ENCODE measurements around the gene POLN.

The POLN gene

DNA sequence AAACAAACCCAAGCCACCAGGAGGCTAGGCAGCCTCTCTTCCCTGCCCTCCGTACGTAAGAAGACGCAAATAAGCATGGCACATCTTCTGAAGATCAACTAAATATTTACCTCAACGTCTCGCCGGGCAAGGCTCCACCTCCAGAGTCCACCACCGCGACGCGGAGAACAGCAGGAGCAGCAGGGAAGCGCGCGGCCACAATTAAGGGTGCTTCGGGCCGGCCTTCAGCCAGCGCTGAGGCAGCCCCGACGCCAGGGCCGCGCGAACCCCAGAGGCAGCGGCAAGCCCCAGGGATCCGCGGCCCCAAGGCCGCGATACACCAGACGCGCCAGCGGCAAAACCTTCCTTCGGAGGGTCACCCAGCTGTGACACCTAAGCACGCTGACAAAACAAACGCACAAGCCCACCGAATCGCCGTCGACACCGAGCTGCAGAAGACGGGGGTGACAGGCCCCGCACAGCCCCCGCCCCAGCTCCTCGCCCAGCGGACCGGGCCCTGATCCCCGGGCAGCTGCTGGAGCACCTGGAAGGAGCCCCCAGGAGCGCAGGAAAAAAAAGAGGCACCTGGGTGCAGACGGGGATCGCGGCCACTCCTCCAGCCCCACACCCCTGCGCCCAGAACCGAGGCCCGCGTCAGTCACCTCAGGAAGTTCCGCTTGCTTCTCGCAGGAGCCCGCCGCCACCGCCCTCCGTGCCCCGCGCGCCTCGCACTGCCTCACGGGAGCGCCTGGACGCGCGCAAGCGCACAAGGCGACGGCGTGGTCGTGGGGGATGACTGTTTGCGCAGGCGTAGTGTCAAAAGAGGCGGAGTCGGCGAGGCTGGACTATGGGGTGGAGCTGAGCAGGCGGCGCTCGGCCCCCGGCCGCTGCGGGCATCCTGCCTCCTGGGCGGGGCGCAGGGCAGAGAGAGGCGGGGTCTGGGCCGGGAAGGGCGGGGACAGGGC lies at the start of gene POLN, which contains the start of gene HAUS3:
Gene POLN, minus strand, starts transcription at position 712 of the 944 bp plus-strand sequence. CDS start 12,890 bp downstream, outside the sequence.
Gene HAUS3, minus strand, starts transcription at position 712 of the 944 bp plus-strand sequence. CDS start 1,175 bp downstream, outside the sequence.
- DNase-seq: peak; percentile 99

DNA sequence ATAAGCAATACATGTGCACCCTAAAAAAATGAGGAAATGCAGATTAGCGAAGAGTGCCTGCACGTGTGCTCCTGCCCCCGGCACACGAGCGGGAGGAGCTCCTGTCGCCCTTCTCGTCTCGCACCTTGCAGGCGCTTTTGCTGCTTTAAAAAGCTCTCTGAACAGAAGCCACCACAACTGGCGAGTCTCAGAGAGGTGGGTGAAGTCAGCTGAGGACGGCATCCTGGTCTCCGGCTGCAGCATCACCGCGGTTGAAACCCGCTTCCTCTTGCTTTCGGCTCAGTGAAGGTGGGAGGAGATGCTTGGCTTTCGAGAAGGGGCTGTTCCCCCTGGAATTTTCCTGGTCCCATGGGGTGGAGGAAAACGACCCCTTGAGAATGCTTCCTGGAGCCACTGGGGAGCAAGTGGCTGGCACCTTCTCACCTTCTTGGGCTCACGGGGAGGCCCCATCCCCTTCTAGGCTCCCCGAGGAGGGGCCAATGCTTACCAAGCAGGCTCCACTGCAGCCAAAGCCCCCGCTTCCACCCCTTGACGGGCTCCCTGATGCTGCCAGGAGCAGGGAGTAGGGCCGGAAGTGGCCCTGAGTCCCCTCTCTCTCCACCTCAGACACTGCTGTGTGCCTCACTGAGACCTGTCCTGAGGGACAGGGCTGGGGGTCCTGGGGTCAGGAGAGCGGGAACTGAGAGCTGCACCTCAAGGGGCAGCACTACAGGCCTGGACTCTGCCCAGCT lies 49.2 kb upstream of the POLN start:
- no peak for DNase-seq

DNA sequence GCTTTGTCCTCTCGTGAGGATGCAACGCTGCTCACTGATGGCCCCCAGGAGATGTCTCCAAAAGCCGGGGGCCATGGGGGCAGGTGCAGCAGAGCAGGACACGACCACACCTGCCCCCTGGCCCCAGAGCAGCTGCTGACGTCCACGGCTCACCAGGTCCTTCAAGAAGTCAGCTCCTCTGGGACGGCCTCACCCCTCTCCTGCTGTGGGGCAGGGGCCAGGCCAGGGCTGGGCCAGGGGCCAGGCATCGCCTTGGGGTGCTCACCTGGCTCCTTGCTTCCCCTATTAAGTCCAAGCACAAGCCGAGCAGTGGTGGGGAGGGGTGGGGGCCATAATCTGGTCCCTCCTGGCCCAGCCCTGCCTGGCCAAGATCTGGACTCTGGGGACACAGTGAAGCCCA lies 48.6 kb upstream of the POLN start:
- DNase-seq: no peak

DNA sequence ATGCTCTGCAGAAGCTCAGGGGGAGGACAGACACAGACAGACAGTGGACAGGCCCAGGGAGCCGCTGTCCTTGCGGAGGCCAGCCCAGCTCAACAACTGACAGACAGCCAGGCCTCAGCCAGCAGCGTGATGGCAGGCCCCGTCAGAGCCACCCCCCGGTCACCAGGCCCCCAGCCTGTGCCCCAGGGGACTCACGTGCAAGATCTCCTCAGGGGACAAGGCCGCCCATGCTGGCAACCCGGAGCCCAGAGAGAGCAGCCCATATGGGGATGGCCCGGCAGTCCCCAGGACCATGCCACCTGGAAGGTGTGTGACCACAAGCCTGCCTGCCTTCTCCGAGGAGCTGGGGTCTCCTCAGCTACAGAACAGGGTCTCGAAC lies 48.0 kb upstream of the POLN start:
- DNase-seq: no peak

DNA sequence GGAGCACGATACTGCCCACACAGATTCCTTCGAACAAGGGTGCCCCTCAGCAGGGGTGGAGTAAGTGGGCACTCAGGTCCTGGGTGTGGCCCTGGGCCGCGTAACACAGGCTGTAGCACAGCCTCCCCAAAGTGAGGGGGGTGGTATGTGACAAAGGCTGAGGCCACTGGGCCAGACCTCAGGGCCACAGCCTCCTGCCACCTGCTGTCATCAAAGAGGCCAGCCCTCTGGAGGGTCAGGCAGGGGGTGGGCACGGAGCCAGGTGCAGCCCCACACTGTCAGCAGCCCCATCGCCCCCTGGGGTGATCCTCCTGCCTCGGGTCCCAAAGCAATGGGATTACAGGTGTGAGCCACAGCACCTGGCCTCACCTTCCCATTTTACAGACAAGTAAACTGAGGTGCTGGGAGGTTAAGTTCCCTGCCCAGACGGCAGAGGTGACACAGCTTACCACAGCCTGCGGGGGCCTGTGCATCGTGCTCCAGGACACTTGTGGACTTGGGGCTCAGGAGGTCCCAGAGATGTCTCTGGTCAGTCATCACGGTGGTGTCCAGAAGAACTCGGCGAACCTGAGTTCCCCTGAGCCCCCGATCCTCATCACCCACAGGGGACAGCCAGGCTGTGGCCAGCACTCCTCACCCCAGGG lies 47.5 kb upstream of the POLN start:
- DNase-seq: no peak

DNA sequence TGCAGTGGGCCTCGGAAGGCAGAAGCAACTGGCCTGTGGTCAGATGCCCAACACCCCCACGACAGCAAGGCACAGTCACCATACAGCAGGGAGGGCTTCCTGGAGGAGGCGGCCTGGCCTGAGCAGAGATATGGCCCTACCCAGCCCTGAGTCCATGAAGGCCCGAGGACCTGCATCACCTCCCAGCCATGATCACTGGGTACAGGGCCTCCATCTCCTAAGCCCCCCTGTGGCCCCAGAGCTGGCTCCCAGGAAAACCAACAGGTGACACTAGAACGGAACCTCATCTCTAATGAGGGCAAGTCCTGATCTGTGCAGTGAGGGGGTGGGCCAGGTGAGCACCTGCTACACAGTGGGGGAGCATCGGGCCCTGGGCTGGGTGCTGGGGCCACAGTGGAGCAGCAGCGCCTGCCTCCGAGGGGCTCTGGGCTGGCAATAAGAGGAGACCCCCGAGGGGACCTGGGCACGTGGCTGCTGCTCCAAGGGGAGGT lies 46.2 kb upstream of the POLN start:
- DNase-seq: no peak

DNA sequence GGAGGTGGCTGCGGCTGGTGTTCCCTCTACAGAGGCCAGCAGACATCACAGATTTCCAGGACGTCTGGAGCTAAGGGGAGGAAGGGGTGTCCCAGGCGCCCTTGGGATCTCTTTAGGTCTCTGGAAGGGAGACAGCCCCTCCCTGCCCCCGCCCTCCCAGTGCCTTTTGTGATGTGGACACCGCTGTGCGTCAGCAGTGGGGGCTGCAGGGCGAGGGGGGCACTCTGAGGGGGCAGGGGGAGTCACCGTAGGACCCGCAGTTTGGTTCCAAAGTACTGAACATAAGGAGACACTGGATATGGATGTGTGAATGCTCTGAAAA lies 45.6 kb upstream of the POLN start:
- no peak for DNase-seq

DNA sequence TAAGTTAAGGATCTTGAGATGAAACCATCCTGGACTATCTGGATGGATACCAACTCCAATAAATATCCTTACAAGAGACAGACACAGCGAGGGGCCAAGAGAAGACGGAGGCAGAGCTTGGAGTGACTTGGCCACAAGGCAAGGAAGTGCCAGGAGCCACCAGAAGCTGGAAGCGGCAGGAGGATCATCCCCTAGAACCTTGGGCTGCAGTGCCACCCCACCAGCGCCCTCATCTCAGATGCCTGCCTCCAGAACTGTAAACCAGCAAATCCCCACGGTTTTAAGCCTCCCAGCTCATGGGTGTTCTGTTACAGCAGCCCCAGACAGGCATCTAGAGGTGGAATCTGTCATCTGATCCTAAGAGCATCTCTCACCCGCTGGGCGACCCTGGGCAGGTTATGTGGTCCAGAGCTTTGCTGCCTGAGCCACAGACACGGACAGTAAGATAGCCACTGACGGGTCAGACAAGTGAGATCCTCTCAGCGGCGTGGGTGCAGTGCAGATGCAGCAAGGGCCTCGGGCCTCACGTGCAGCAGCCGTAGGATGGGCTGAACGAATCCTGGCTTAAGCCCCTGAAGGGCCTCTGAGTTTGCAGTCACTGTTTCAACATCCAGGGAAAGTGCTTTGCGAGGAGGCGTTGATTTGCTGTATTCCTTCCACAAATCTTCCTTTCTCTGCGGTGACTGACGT lies 45.1 kb upstream of the POLN start:
- no peak for DNase-seq

DNA sequence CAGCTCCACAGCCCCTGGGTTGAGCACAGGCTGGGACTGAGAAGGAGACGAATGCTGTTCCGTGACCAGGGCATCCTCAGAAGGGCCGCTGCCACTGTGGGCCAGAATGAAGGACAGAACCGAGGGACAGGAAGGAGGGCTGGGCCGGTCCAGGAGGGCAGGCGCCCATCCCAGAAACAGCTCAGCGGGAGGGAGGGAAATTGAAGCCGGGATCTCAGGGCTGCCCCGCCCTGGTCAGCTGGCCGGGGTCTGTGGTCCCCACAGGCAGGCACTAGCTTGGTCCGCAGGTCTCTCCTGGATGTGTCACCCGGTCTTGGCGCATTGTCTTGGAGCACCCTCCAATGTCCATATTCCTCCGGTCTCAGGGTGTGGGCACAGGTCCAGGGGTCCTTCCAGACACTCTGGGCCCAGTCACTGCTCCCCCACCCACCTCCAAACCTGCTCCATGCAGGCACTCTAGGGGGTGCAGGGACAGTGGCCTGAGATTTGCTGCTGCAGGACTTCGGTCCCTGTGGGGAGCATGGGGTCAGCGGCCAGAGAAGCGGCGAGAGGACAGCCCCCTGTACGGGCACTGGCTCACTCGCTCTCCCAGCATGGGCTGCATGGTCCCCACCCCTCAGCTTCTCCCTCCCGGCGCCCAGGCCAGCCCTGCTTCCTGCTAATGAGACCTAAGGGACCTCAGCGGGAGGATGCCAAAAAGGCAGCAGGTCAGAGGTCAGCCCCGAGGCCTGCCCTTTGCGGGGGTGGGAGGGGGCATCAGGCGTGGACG lies 43.9 kb upstream of the POLN start:
- no peak for DNase-seq

DNA sequence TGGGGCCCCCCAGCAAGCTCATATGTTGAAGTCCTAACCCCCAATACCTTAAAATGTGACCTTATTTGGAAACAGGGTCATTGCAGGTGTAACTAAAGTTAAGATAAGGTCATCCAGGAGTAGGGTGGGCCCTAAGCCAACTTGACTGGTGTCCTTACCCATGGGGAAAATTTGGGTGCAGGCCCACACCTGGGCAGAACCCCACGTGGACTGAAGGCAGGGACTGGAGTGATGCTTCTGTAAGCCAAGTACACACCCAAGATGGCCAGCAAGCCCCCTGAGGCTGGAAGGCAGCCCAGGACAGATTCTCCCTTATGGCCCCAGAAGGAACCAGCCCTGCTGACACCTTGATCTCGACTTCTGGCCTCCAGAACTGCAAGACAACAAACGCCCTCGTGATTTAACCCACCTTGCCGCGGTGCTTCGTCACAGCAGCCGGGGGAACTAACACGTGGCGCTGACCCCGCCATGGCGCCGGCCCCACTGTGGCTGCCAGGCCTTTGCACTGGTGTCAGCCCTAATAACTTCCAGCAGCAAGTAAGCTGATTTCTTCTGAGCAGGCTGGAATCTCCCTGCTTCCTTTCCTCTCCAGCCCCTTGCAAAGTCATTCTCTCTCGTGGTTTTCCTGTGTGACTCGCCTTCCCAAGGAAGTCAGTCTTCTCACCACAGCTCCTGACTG lies 43.2 kb upstream of the POLN start:
- DNase-seq: no peak

DNA sequence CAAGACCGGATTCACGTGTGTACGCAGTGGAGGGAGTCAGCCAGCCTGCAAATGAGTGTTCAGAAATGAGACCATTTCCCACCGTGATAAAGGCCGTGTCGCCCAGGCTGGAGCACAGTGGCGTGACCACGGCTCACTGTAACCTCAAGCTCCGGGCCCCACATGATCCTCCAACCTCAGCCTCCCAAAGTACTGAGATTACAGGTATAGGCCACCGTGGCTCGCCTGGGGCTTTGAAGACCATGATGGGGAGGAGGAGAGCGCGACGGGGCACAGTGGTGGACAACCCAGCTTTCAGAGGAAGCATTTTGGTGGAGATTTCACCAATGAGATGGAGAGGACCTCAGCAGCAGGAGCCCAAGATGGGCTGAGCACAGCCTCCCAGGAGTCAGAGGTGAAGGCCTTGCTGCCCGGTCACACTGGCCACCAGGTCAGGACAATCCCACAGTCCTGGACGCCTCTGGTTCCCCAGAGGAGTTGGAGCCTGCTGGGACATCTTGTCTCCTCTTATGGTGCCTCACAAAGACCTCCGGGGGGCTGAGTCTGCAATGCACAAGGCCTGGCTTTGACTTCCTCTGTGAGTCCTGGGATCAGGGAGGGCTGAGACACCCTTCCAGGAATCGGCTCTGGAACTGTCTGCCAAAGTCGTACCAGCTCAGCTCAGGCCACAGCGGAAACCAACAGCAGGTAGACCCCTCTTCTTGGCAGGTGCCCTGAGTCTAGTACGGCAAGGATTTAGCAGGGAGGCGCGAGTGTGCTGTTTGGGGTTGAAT lies 42.4 kb upstream of the POLN start:
- no peak for DNase-seq

DNA sequence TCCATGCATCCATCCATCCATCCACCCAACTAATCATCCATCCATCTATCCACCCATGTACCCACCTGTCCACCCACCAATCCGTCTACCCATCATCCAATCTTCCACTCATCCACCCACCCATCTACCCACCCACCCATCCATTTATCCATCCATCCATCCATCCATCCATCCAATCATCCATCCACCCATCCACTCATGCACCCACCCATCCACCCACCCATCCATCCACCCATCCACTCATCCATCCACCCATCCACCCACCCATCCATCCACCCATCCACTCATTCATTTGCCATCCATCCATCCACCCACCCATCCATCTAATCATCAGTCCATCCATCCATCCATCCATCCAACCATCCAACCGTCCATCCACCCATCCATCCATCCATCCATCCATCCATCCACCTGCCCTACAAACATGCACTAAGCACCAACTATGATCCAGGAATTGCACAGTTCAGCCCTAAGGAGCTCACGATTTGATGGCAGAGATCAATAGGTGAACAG lies 41.3 kb upstream of the POLN start:
- no peak for DNase-seq

DNA sequence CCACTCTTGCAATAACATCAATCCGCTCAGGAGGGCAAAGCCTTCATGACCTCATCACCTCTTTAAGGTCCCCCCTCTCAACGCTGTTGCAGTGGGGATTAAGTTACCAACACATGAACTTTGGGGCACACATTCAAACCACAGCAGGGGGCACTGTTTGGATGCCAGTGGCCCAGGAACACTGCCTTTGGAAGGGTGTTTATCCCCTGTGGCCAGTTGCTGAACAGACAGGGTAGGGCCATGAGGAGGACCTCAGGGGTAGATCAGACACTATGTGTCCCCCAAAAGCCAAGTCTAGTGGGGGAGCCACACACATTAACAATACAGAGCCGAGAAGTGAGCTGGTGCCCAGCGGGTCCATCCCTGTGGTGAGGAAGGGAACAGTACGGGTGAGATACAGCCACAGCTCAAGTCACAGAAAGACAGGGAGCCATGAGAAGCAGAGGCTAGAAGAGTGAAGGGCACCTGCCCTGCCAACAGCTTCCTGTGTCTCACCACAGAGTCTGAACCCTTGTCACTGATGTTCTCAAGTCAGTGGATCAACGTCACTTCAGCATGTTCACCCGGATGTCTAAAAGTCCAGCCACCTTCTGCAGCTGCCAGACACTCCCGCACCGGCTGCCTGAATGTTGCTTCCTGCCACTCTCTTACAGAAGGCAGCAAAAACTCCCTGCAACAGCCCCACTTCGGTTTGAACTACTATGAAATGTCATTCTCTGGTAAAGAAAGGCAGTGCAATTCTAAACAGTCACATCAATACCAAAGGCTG lies 39.8 kb upstream of the POLN start:
- DNase-seq: peak; percentile 13

DNA sequence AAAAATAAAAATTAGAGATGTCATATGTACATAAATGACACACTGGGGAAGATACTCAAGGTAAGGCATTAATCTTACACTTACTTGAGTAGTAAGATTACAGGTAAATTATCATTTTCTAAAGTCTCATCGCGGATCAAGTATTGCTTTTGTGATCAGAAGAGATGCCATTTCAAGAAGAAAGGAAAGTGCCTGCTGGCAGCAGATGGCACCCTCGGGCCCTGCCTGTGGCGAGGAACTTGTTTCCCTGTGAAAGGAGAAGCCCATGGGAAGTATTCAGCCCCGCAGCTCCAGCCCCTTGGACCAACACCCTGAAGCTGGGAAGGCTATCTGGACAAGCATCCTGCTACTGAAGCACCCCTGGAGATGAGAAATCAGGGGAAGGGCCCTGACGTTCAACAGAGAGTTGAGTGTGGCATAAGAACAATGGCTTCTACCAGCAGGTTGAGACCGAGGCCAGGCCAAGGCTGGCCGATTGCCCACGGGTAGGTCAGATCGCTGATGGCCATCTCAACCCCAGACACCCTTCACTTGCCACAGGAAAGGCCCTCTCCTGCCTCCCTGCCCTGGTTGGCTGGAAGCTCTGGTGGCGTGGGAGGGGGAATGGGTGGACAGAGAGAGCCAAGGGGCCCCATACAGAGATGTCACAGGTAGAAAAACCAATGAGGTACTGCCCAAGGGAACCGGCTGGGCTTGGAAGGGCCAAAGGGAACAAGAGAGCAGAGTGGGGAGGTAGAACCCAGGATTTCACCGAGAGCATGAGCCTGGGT lies 38.8 kb upstream of the POLN start:
- no peak for DNase-seq

DNA sequence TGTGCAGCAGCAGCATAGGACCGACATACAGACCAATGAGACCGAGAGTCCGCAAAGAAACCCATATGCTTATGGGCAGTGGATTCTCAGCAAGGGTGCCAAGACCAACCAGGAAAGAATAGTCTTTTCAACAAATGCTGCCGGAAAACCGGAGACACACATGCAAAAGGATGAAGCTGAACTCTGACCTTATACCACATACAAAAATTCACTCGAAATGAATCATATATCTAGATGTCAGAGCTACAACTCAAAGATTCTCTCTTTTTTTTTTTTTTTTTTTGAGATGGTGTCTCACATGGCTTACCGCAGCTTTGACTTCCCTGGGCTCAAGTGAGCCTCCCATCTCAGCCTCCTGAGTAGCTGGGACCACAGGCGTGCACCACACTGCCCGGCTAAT lies 36.0 kb upstream of the POLN start:
- no peak for DNase-seq

DNA sequence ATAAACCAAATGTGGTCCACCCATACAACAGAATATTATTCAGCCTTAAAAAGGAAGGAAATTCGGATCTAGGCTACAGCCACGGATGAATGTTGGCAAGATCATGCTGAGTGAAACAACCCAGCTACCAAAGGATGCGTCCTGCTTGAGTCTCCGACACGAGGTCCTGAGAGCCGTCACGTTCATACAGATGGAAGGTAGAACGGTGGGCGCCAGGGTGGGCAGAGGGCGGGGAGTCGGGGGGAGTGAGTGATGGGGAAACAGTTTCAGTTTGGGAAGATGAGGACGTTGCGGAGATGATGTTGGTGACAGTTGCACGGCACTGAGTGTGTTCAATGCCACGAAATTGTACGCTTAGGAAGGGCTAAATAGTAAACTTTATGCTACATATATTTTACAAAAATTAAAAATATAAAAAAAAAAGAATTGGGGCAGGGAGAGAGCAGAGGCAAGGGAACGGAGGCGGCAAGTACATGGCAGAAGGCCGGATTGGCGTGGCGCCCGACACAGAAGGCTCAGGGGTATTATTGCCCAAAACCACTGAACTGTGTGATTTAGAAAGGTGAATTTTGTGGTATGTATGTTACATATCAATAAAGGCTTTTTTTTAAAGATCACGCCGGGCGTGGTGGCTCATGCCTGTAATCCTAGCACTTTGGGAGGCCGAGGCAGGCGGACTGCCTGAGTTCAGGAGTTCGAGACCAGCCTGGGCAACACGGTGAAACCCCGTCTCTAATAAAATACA lies 34.8 kb upstream of the POLN start:
- DNase-seq: no peak

DNA sequence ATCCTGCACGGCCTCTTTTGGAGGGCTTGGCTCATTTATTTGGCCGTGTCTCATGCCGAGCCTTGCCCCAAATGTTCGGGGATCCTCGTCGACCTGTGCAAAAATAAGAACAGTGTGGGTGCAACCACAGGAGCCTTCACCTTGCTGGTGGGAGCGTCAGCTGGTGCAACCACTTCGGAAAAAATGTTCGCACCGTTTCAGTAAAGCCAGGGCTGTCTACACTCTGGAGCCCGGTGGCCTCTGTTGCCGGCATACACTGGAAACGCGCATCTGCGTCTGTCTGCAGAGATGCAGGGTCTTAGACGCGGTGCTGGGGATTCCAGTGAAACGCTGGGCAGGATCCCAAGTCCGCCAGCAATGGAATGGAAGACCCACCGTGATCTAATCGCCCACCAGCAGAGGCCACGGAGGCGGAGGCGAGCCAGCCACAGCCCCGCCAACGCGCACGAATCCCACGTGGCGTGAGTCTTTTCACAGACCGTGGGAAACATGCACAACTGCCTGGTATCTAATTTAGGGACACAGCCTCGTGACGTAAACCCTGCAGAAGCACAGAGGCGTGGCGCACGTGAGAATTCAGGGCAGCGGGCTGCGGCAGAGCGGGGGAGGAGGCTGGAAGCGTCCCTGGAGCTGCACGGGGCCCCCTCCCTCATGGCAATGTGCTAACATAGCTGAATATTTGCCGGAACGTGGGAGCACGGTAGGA lies 33.8 kb upstream of the POLN start:
- DNase-seq: no peak
